Measurements from ENCODE around the gene RNF148. TPM values are rescaled to one million over a fixed set of nuclear protein-coding genes. Genes with fewer than 3 reads are reported as not detected.

RNF148 gene
- total and polyA plus RNA-seq, 2 of the 8 experiments (the other 6 are each of a cell fraction or from before 2014, with no cell fraction given), result 0.27 to 0.45 TPM

- WGBS, 2 experiments (ENCODE audit: extremely low coverage in 1 of 2, insufficient coverage in 1 of 2, insufficient read length in 1 of 2, insufficient replicate concordance in 2 of 2, low coverage in 1 of 2, low lambda C conversion rate in 2 of 2, missing lambda C conversion rate in 1 of 2), result 93% methylated on average over 4 of the region's 4 CpGs; no CpG with 5 or more reads in 1 of the 2 experiments
- Histone ChIP-seq H4K91ac (replicated peaks; ENCODE audit: insufficient read length, low read length) (no peak overlapping the region), H2BK12ac (ENCODE audit: low read depth, low read length) (no peak overlapping the region), H4K5ac (ENCODE audit: insufficient read length, low read depth, low read length) (no peak overlapping the region), H3K4me1 (replicated peaks in 1 of 4; ENCODE audit: control insufficient read depth in 3 of 4, insufficient read depth in 4 of 4, low read length in 3 of 4) (peaks cover 0 to under 1% (median under 1%) of the 10 kb centered on the region in 4 experiments; a peak in 2 of 7 replicates), H3K14ac (ENCODE audit: insufficient read length) (no peak overlapping the region), H2BK5ac (ENCODE audit: low read depth, low read length) (no peak overlapping the region), H3K4ac (replicated peaks; ENCODE audit: insufficient read length, low read depth, low read length) (no peak overlapping the region), H3K27ac (ENCODE audit: low read depth, low read length) (no peak overlapping the region), H3K9ac (replicated peaks in 1 of 4; ENCODE audit: extremely low read depth in 1 of 4, low read depth in 3 of 4, low read length in 3 of 4) (no peak overlapping the region), H4K8ac (ENCODE audit: extremely low read depth, insufficient read depth, low read length) (no peak overlapping the region), H3K18ac (ENCODE audit: extremely low read depth, low read length) (no peak overlapping the region), H3K4me3 (ENCODE audit: extremely low read depth in 1 of 4, insufficient read depth in 2 of 4, low read depth in 3 of 4, low read length in 4 of 4) (no peak overlapping the region), H3K23me2 (ENCODE audit: low read depth, low read length) (no peaks in the 10 kb centered on the region), H3K79me1 (ENCODE audit: low read depth, low read length) (no peaks in the 10 kb centered on the region), H2AFZ (ENCODE audit: low read length) (no peak overlapping the region), H2BK15ac (ENCODE audit: low read length) (no peak overlapping the region), H3K27me3 (replicated peaks in 1 of 4; ENCODE audit: control insufficient read depth in 3 of 4, extremely low read depth in 1 of 4, insufficient read depth in 3 of 4, low read length in 3 of 4) (no peaks in the 10 kb centered on the region), H3K36me3 (ENCODE audit: control insufficient read depth in 2 of 4, insufficient read depth in 4 of 4, low read length in 3 of 4) (no peaks in the 10 kb centered on the region), H2BK20ac (ENCODE audit: low read length) (no peak overlapping the region), H3K79me2 (ENCODE audit: control insufficient read depth in 1 of 2, insufficient read depth in 2 of 2, low read length in 2 of 2) (no peaks in the 10 kb centered on the region), H3K23ac (ENCODE audit: insufficient read length) (no peak overlapping the region), H3K56ac (replicated peaks; ENCODE audit: insufficient read length, low read depth, low read length) (no peak overlapping the region), H4K20me1 (replicated peaks in 1 of 2; ENCODE audit: control insufficient read depth in 1 of 2, insufficient read depth in 2 of 2, low read length in 2 of 2) (no peaks in the 10 kb centered on the region), H2BK120ac (replicated peaks; ENCODE audit: low read depth, low read length) (no peak overlapping the region), H3K4me2 (ENCODE audit: insufficient read depth in 1 of 2, low read depth in 2 of 2, low read length in 2 of 2) (no peak overlapping the region), H3K9me3 (ENCODE audit: insufficient read depth in 2 of 2, low read depth in 1 of 2, low read length in 1 of 2) (no peaks in the 10 kb centered on the region), H2AK5ac (ENCODE audit: low read depth, low read length) (no peak overlapping the region)
- TF ChIP-seq JUN (IDR thresholded peaks at IDR 0.05; ENCODE audit: low read depth, low read length) (no peak), FOSL1 (IDR thresholded peaks at IDR 0.05; ENCODE audit: insufficient read depth, low read depth, low read length) (no peak), HDAC2 (IDR thresholded peaks at IDR 0.05; ENCODE audit: borderline replicate concordance in 1 of 2, low read depth in 2 of 2, low read length in 2 of 2) (no peak), SUZ12 (IDR thresholded peaks at IDR 0.05; ENCODE audit: low read length) (no peak), CREB1 (IDR thresholded peaks at IDR 0.05) (no peak), CBX8 (IDR thresholded peaks at IDR 0.05; ENCODE audit: borderline replicate concordance, low read depth, low read length) (no peak)
- CTCF ChIA-PET (ENCODE audit: partially characterized antibody), result no interaction called here
- FAIRE-seq (no peak), DNase-seq (ENCODE audit: low read depth in 1 of 2, low spot score in 2 of 2) (no peak)
- POLR2A ChIA-PET (ENCODE audit: partially characterized antibody), result no interaction called here
Observed at GRCh38 chr7:122724366-122724765, 21.6 kb upstream of the RNF148 start.

All from H1 (cell line).